DND-41 (cell line): ENCODE results near the gene FOXRED2.

Experiments
- ATAC-seq: fragments of 200-7000 bp; cut with Tn5 transposase; 3 replicates; pipeline ENCODE4 v1.9.1; 2021; ENCODE audit warnings: low read depth; ENCODE audit not compliant: insufficient read depth
- DNase-seq: peaks from one replicate; pipeline ENCODE4 v3.0.0-alpha.2; 2020
- H2AFZ ChIP-seq: 2 replicates; pipeline ENCODE4 v1.6.0; 2012; ENCODE audit warnings: low read depth, low read length
- H3K27ac ChIP-seq: 2 replicates; pipeline ENCODE4 v1.5.1; 2012; ENCODE audit warnings: low read length, inconsistent platforms
- H3K27me3 ChIP-seq: fragments of 200-600 bp; sonication (generic); 2 replicates; pipeline ENCODE4 v1.6.0; 2012; ENCODE audit warnings: low read length, mild to moderate bottlenecking, inconsistent platforms; ENCODE audit not compliant: insufficient read depth, poor library complexity
- H3K36me3 ChIP-seq: 2 replicates; pipeline ENCODE4 v1.5.1; 2012; ENCODE audit warnings: low read length, inconsistent platforms; ENCODE audit not compliant: insufficient read depth
- H3K4me1 ChIP-seq: 2 replicates; pipeline ENCODE4 v1.5.1; 2012; ENCODE audit warnings: mild to moderate bottlenecking, low read length; ENCODE audit not compliant: insufficient read depth
- H3K4me2 ChIP-seq: 2 replicates; pipeline ENCODE4 v1.6.0; 2012; ENCODE audit warnings: mild to moderate bottlenecking, moderate library complexity, low read length, inconsistent platforms; ENCODE audit not compliant: insufficient read depth
- H3K4me3 ChIP-seq, 2 experiments: fragments of 200-600 bp in 1 of 2; shearing (Covaris generic) in 1 of 2; 2 replicates each; pipeline ENCODE4 v1.5.1; 2012 to 2016; ENCODE audit warnings: inconsistent platforms in 2 of 2, low read length in 2 of 2, mild to moderate bottlenecking in 2 of 2, low read depth in 1 of 2, moderate library complexity in 1 of 2
- H3K79me2 ChIP-seq: 2 replicates; pipeline ENCODE4 v1.6.0; 2012; ENCODE audit warnings: low read length, inconsistent platforms; ENCODE audit not compliant: insufficient read depth
- H3K9ac ChIP-seq: 2 replicates; pipeline ENCODE4 v1.6.0; 2012; ENCODE audit warnings: low read depth, mild to moderate bottlenecking, inconsistent platforms, low read length, moderate library complexity
- H3K9me3 ChIP-seq: 2 replicates; pipeline ENCODE4 v1.5.1; 2012; ENCODE audit warnings: low read length, moderate library complexity, mild to moderate bottlenecking, inconsistent platforms; ENCODE audit not compliant: insufficient read depth, severe bottlenecking
- H4K20me1 ChIP-seq: 2 replicates; pipeline ENCODE4 v1.6.0; 2012; ENCODE audit warnings: low read length; ENCODE audit not compliant: insufficient read depth
- CTCF ChIP-seq: IDR thresholded peaks from 2 replicates; pipeline ENCODE4 v1.5.1; 2012; ENCODE audit warnings: borderline replicate concordance, low read length, moderate library complexity, mild to moderate bottlenecking; ENCODE audit not compliant: poor library complexity, severe bottlenecking; ENCODE audit errors: extremely low read depth
- EZH2 ChIP-seq: IDR thresholded peaks from 3 replicates; pipeline ENCODE4 v1.6.1; 2012; ENCODE audit warnings: borderline replicate concordance, low read depth, mild to moderate bottlenecking, moderate library complexity, low read length, inconsistent platforms; ENCODE audit not compliant: severe bottlenecking

Gene FOXRED2

GRCh38 chr22:36481393-36482168 is 25.3 kb downstream of the FOXRED2 start, which contains the start of gene TXN2:
TSS of gene TXN2 (minus strand) at chr22:36481640. CDS start at chr22:36480837, 803 bp downstream.
- Histone ChIP-seq H3K9ac (peak within 1 kb of the TSS; percentile 92), H3K4me1 (peaks cover 33% of the 10 kb centered on the region), H2AFZ (peak within 1 kb of the TSS; percentile 95), H4K20me1 (no peaks in the 10 kb centered on the region), H3K4me3 (peak within 1 kb of the TSS; percentile 96), H3K36me3 (peaks cover 46% of the 10 kb centered on the region), H3K9me3 (no peaks in the 10 kb centered on the region), H3K27ac (peak within 1 kb of the TSS; percentile 96), H3K27me3 (no peaks in the 10 kb centered on the region), H3K79me2 (peaks cover 25% of the 10 kb centered on the region), H3K4me2 (peak within 1 kb of the TSS; percentile 94)
- DNase-seq (peak; percentile 97), ATAC-seq (peak; percentile 85)
- TF ChIP-seq CTCF = no peak
- TF ChIP-seq EZH2 = no peak

- peak overlapping the region; percentile 95 for H2AFZ ChIP-seq
- peak overlapping the region; percentile 96 for H3K27ac ChIP-seq
- no peaks in the 10 kb centered on the region for H4K20me1 ChIP-seq
- peak overlapping the region; percentile 94 for H3K4me2 ChIP-seq
- peaks cover 25% of the 10 kb centered on the region for H3K79me2 ChIP-seq
- H3K4me1 ChIP-seq = peaks cover 33% of the 10 kb centered on the region
- no peak for TF ChIP-seq EZH2
- H3K9me3 ChIP-seq = no peaks in the 10 kb centered on the region
- H3K9ac ChIP-seq = peak overlapping the region; percentile 92
- DNase-seq (no peak), ATAC-seq (no peak)
- no peaks in the 10 kb centered on the region for H3K27me3 ChIP-seq
- H3K36me3 ChIP-seq = peaks cover 46% of the 10 kb centered on the region
- H3K4me3 ChIP-seq = peak overlapping the region; percentile 96
Measured at GRCh38 chr22:36480941-36481392, 25.9 kb downstream of the FOXRED2 start.

- DNase-seq (no peak), ATAC-seq (no peak)
- Histone ChIP-seq H3K27me3 (no peaks in the 10 kb centered on the region), H3K79me2 (peaks cover 25% of the 10 kb centered on the region), H3K9me3 (no peaks in the 10 kb centered on the region), H4K20me1 (no peaks in the 10 kb centered on the region), H3K36me3 (peaks cover 66% of the 10 kb centered on the region), H2AFZ (no peak overlapping the region), H3K4me1 (peaks cover 33% of the 10 kb centered on the region), H3K4me3 (no peak overlapping the region), H3K27ac (no peak overlapping the region), H3K9ac (no peak overlapping the region), H3K4me2 (peak overlapping the region; percentile 34; the same call in 1 of the 2 replicates)
- TF ChIP-seq EZH2 = no peak
- no peak for TF ChIP-seq CTCF
Measured at GRCh38 chr22:36478966-36479365, 27.9 kb downstream of the FOXRED2 start.

GRCh38 chr22:36475341-36475740 is 31.5 kb downstream of the FOXRED2 start:
- Histone ChIP-seq H3K4me3 (no peak overlapping the region), H3K27ac (no peak overlapping the region), H3K27me3 (no peaks in the 10 kb centered on the region), H3K9ac (no peak overlapping the region), H4K20me1 (no peaks in the 10 kb centered on the region), H3K4me2 (no peak overlapping the region), H3K4me1 (peaks cover 19% of the 10 kb centered on the region), H3K9me3 (no peaks in the 10 kb centered on the region), H3K36me3 (peaks cover 83% of the 10 kb centered on the region), H3K79me2 (peaks cover 15% of the 10 kb centered on the region), H2AFZ (no peak overlapping the region)
- ATAC-seq (no peak), DNase-seq (no peak)
- TF ChIP-seq EZH2 = no peak
- no peak for TF ChIP-seq CTCF
